Adrenal gland (tissue), 5 donors: ENCODE results near the gene AZU1.

Source experiments
- CTCF ChIP-seq, 6 experiments: fragments of 450-650 bp in 4 of 6; fragments of 200-600 bp in 2 of 6; sonication (generic) in 1 of 6; IDR thresholded peaks; 1 replicate in 5 of 6; 2 replicates in 1 of 6; pipeline versions ENCODE4 v1.5.1 to v1.8.0; 2016 to 2021; ENCODE audit warnings: antibody characterized with exemption in 6 of 6, mild to moderate bottlenecking in 2 of 6, moderate library complexity in 1 of 6
- POLR2A ChIP-seq, 2 donors: fragments of 450-650 bp; IDR thresholded peaks; one replicate each; pipeline ENCODE4 v1.6.1; 2017; ENCODE audit warnings: antibody characterized with exemption in 2 of 2, mild to moderate bottlenecking in 2 of 2, moderate library complexity in 1 of 2
- donor health status: DM: no; HTN: no; CAD: no.

GRCh38 chr19:834216-834615 lies 6.6 kb downstream of the AZU1 start:
- TF ChIP-seq POLR2A (IDR thresholded peaks at IDR 0.05) (no peak), CTCF (IDR thresholded peaks at IDR 0.05) (no peak)
